ENCODE measurements around the gene WNK1.

- TF ChIP-seq CTCF (IDR thresholded peaks at IDR 0.05) (no peak), POLR2A (IDR thresholded peaks at IDR 0.05) (no peak)
These were observed 202.4 kb downstream of the WNK1 start for GRCh38 chr12:954741-955140.

Measured in heart left ventricle (tissue), 13 donors.